ENCODE results near the gene MASP1.

GRCh38 chr3:187299611-187300010, 8.1 kb upstream of the MASP1 start:
- TF ChIP-seq CTCF (IDR thresholded peaks at IDR 0.05) (no peak), POLR2AphosphoS5 (IDR thresholded peaks at IDR 0.05) (no peak), POLR2A (IDR thresholded peaks at IDR 0.05) (no peak), EP300 (IDR thresholded peaks at IDR 0.05) (no peak)
